Right lobe of liver (tissue), 6 donors: ENCODE measurements around the gene HIPK1. TPM values are rescaled to one million over a fixed set of nuclear protein-coding genes. Genes with fewer than 3 reads are reported as not detected.
A peak's percentile ranks its signal among the peaks of the same experiment; 100 is the strongest.

Experiments used
- ATAC-seq, 4 donors: fragments of 200-7000 bp; cut with Tn5 transposase; one replicate each; pipeline ENCODE4 v1.9.1; 2020; ENCODE audit warnings: mild to moderate bottlenecking in 4 of 4, moderate library complexity in 4 of 4
- DNase-seq, 3 donors: peaks; one replicate each; pipeline ENCODE4 v3.0.0-alpha.2; 2020
- H3K27ac ChIP-seq, 3 donors: fragments of 200-600 bp; one replicate each; pipeline ENCODE4 v1.8.0; 2022
- H3K27me3 ChIP-seq, 2 donors: fragments of 200-600 bp; one replicate each; pipeline ENCODE4 v1.8.0; 2022
- H3K36me3 ChIP-seq, 4 donors: fragments of 200-600 bp; sonication (generic) in 1 of 4; one replicate each; pipeline versions ENCODE4 v1.5.1 to v1.8.0; 2017 to 2022; ENCODE audit warnings: control low read depth in 1 of 4
- H3K4me1 ChIP-seq, 4 donors: fragments of 200-600 bp; sonication (generic) in 1 of 4; one replicate each; pipeline versions ENCODE4 v1.5.1 to v1.8.0; 2017 to 2022; ENCODE audit warnings: control low read depth in 1 of 4
- H3K4me3 ChIP-seq, 3 donors: fragments of 200-600 bp; one replicate each; pipeline ENCODE4 v1.8.0; 2022
- H3K9me3 ChIP-seq, 4 donors: fragments of 200-600 bp; sonication (generic) in 1 of 4; one replicate each; pipeline versions ENCODE4 v1.5.1 to v1.8.0; 2017 to 2022; ENCODE audit warnings: control low read depth in 1 of 4
- CTCF ChIP-seq, 4 donors: fragments of 200-600 bp in 3 of 4; fragments of 450-650 bp in 1 of 4; IDR thresholded peaks; one replicate each; pipeline versions ENCODE4 v1.5.1 to v1.8.0; 2016 to 2022; ENCODE audit warnings: antibody characterized with exemption in 4 of 4, mild to moderate bottlenecking in 2 of 4
- POLR2A ChIP-seq: fragments of 450-650 bp; IDR thresholded peaks from one replicate; pipeline ENCODE4 v1.6.1; 2017; ENCODE audit warnings: antibody characterized with exemption, mild to moderate bottlenecking
- WGBS: methylation state at CpG from one replicate; pipeline ENCODE4 v1.1.6; 2018; ENCODE audit warnings: low coverage, low lambda C conversion rate; ENCODE audit not compliant: insufficient coverage; ENCODE audit errors: missing lambda C conversion rate; 5-methylcytosine and 5-hydroxymethylcytosine counted together
- intact Hi-C, 2 donors: fragments of 100-400 bp; cut with DNase I; formaldehyde crosslinking; loops; one replicate each; pipeline versions ENCODE4 v1.11.2 to v1.14.1; 2022
- long read RNA-seq: library from polyadenylated mRNA; unstranded; transcript quantifications from one replicate; pipeline ENCODE4 v2.0.0, GENCODE V29; 2019
- total RNA-seq, 6 experiments: library from RNA; depleted of rRNA in 2 of 6; stranded (reverse); fragments of >200 nt in 2 of 6; fragmentation: NEBNext Ultra II Directional in 3 of 6; extraction: Animal tissue kit (Norgen Biotek cat#: 25700) in 3 of 6; gene quantifications; one replicate each; pipeline versions ENCODE4 v1.1.0 to v1.2.4, GENCODE V29; 2016 to 2023
- donor health status: DM: no; HTN: yes; CAD: no.
- donor health status: DM: no; HTN: no; CAD: no.
- donor health status: DM: no; HTN: no; CAD: no.
- donor health status: DM: no; HTN: yes; CAD: no.
- donor health status: DM: no; HTN: yes; CAD: no.

HIPK1 gene
- total RNA-seq = 10 to 100 TPM; 19.0 to 29.6 (median 23.5) TPM
- long read RNA-seq, partial matches to known transcripts = 1 of 3 reads
- long read RNA-seq, other reads (novel, unspliced or antisense) = 2 of 3 reads

GRCh38 chr1:113928941-113929749 is at the start of gene HIPK1:
Gene HIPK1 (plus strand): TSS chr1:113929324.
- Histone ChIP-seq H3K36me3 (no peaks in the 10 kb centered on the region), H3K4me1 (peaks cover 0 to 36% (median 18%) of the 10 kb centered on the region in 4 donors), H3K4me3 (peak within 1 kb of the TSS; percentile 65 to 94 (median 92)), H3K27me3 (no peaks in the 10 kb centered on the region), H3K9me3 (no peaks in the 10 kb centered on the region), H3K27ac (peak within 1 kb of the TSS; percentile 88 to 96 (median 92))
- peak; percentile 88 to 94 (median 92) for ATAC-seq
- WGBS = 0% methylated on average over 18 of the region's 61 CpGs
- intact Hi-C loops = no loop called here
- TF ChIP-seq CTCF (IDR thresholded peaks at IDR 0.05) = peak in 1 of 4 donors; percentile 34
- peak; percentile 57 for TF ChIP-seq POLR2A
- peak; percentile 94 to 97 (median 97) for DNase-seq

- DNase-seq = no peak
- Histone ChIP-seq H3K27me3 (no peaks in the 10 kb centered on the region), H3K27ac (no peak overlapping the region), H3K9me3 (no peaks in the 10 kb centered on the region), H3K4me1 (no peaks in the 10 kb centered on the region), H3K4me3 (no peak overlapping the region), H3K36me3 (no peaks in the 10 kb centered on the region)
- TF ChIP-seq POLR2A (no peak), CTCF (IDR thresholded peaks at IDR 0.05) (no peak)
- intact Hi-C loops = no loop called here
- 94% methylated on average over 4 of the region's 4 CpGs for WGBS
- ATAC-seq = no peak
Measured at GRCh38 chr1:113879739-113880038, 49.4 kb upstream of the HIPK1 start.

- H3K36me3 ChIP-seq = no peaks in the 10 kb centered on the region
- H3K27me3 ChIP-seq = no peaks in the 10 kb centered on the region
- no peak overlapping the region for H3K27ac ChIP-seq
- no peak overlapping the region for H3K4me3 ChIP-seq
- TF ChIP-seq POLR2A = no peak
- TF ChIP-seq CTCF (IDR thresholded peaks at IDR 0.05) = no peak
- DNase-seq = no peak
- intact Hi-C loops = no loop called here
- no peaks in the 10 kb centered on the region for H3K9me3 ChIP-seq
- H3K4me1 ChIP-seq = no peaks in the 10 kb centered on the region
- no peak for ATAC-seq
- WGBS = 83% methylated on average over 2 of the region's 2 CpGs
Measured at GRCh38 chr1:113881661-113882060, 47.5 kb upstream of the HIPK1 start.

- H3K27ac ChIP-seq = no peak overlapping the region
- no peak for TF ChIP-seq CTCF (IDR thresholded peaks at IDR 0.05)
- TF ChIP-seq POLR2A = no peak
- H3K27me3 ChIP-seq = no peaks in the 10 kb centered on the region
- ATAC-seq (no peak), DNase-seq (no peak)
- WGBS = 72% methylated on average over 11 of the region's 17 CpGs
- no peaks in the 10 kb centered on the region for H3K36me3 ChIP-seq
- H3K4me3 ChIP-seq = no peak overlapping the region
- no peaks in the 10 kb centered on the region for H3K4me1 ChIP-seq
- no peaks in the 10 kb centered on the region for H3K9me3 ChIP-seq
- intact Hi-C loops = no loop called here
Measured at GRCh38 chr1:113886417-113887401, 42.4 kb upstream of the HIPK1 start.
